GM20431 (cell line): Measurements from ENCODE around the gene POLR2A.

Experiments
- in situ Hi-C: fragments of 300-500 bp; cut with MseI, MboI; formaldehyde crosslinking; loops from one replicate; pipeline ENCODE4 v1.15.0; 2020; ENCODE audit warnings: low sequenced_read_pairs; ENCODE audit not compliant: unreplicated experiment

Gene POLR2A

DNA sequence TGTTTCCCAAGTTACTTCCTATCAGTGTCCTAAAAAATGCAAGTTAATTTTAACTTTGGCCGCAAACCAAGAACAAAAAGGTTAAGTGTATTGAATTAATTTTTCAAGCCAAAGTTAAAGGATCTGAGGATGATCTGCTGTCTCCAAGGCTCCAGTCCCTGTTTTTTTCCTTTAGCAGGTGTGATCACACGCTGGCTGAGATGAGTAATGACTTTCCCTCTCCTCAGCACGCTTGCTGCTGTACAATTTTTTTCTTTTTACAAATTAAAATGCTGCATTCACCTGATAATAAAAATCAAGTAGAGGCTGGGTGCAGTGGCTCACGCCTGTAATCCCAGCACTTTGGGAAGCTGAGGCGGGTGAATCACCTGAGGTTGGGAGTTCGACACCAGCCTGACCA is 60.7 kb downstream of the POLR2A start:
- in situ Hi-C loops, result no loop called here

DNA sequence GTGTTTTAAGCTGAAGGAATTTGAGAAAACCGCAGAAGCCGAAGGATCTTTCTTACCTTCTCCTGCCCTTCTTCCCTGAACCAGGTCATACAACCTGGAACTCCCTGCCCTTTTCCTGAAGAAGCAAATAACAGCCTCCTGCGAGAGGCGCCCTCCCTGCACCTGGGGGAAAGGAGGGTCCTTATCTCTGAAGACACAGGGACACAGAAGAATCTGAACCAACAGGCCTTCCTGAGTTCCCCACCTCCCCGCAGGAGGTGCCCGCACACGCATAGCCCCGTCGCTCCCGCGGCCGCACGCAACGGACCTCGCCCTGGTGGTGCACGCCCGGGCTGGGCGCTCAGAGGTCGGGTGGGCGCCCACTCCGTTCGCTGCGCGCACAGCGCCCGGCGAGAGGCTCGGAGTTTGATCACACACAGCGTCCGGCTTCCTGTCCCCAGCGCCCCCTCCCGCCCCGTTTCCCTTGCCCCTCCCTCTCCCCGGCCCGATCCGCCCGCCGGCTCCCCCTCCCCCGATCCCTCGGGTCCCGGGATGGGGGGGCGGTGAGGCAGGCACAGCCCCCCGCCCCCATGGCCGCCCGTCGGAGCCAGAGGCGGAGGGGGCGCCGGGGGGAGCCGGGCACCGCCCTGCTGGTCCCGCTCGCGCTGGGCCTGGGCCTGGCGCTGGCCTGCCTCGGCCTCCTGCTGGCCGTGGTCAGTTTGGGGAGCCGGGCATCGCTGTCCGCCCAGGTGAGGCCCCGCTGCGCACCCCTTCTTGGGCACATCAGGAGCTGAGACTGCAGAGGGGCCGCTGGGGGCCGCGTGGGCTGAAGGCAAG is 64.6 kb downstream of the POLR2A start, which contains the start of gene TNFSF12:
Gene TNFSF12 (plus strand): TSS at position 474 of the 816 bp plus-strand sequence. CDS start 96 bp downstream, at position 570.
- in situ Hi-C loops, result no loop called here
